Transverse colon (tissue), 4 donors: Measurements from ENCODE around the gene GPR55. TPM values are rescaled to one million over a fixed set of nuclear protein-coding genes. Genes with fewer than 3 reads are reported as not detected.

Experiments
- DNase-seq: peaks from one replicate; pipeline ENCODE4 v3.0.0-alpha.2; 2019
- H3K27ac ChIP-seq, 4 donors: fragments of 200-600 bp; sonication (generic); 2 replicates each; pipeline ENCODE4 v1.5.1; 2016 to 2018; ENCODE audit warnings: inconsistent platforms in 4 of 4
- H3K27me3 ChIP-seq: fragments of 200-600 bp; sonication (generic); 2 replicates; pipeline ENCODE4 v1.5.1; 2017; ENCODE audit warnings: inconsistent platforms
- H3K36me3 ChIP-seq, 4 donors: fragments of 200-600 bp; sonication (generic); 2 replicates each; pipeline ENCODE4 v1.5.1; 2017 to 2019; ENCODE audit warnings: inconsistent platforms in 4 of 4
- H3K4me1 ChIP-seq, 4 donors: fragments of 200-600 bp; sonication (generic); 2 replicates each; pipeline ENCODE4 v1.5.1; 2017 to 2020; ENCODE audit warnings: inconsistent platforms in 4 of 4
- H3K4me3 ChIP-seq, 4 donors: fragments of 200-600 bp; sonication (generic); 1 replicate in 1 of 4; 2 replicates in 3 of 4; pipeline versions ENCODE4 v1.5.1 to v1.6.1; 2017 to 2019; ENCODE audit warnings: inconsistent platforms in 4 of 4
- H3K9me3 ChIP-seq, 2 donors: fragments of 200-600 bp; sonication (generic); 2 replicates each; pipeline ENCODE4 v1.5.1; 2017 to 2019; ENCODE audit warnings: inconsistent platforms in 2 of 2
- EP300 ChIP-seq: sonication (generic); formaldehyde crosslinking; IDR thresholded peaks from one replicate; pipeline ENCODE4 v1.6.1; 2017; ENCODE audit warnings: antibody characterized with exemption, low read depth
- POLR2A ChIP-seq: fragments of 450-650 bp; IDR thresholded peaks from one replicate; pipeline ENCODE4 v1.6.1; 2016; ENCODE audit warnings: antibody characterized with exemption, mild to moderate bottlenecking, moderate library complexity
- POLR2AphosphoS5 ChIP-seq, 3 donors: sonication (generic); formaldehyde crosslinking; IDR thresholded peaks; one replicate each; pipeline ENCODE4 v1.6.1; 2016; ENCODE audit warnings: antibody characterized with exemption in 3 of 3
- WGBS, 2 donors: methylation state at CpG; one replicate each; pipeline ENCODE4 v1.1.5; 2018; ENCODE audit warnings: low coverage in 1 of 2; 5-methylcytosine and 5-hydroxymethylcytosine counted together
- in situ Hi-C, 4 donors: fragments of 200-750 bp; cut with MboI; loops; one replicate each; pipeline versions ENCODE4 v1.15.0 to v1.15.1; 2017; ENCODE audit warnings: low sequenced_read_pairs in 3 of 4, low pct_ligation_motif_present in 1 of 4, low pct_unique_long_range_greater_than_20kb in 1 of 4
- intact Hi-C: fragments of 100-400 bp; cut with DNase I; formaldehyde crosslinking; loops from one replicate; pipeline ENCODE4 v1.15.1; 2023; ENCODE audit warnings: low total_unique reads
- total RNA-seq, 4 donors: library from RNA; depleted of rRNA; stranded (reverse); fragments of >200 nt; gene quantifications; one replicate each; pipeline ENCODE4 v1.1.0, GENCODE V29; 2016
- TF ChIP-seq, protein P1 (sequence below), 5 experiments: fragments of 200-600 bp in 3 of 5; fragments of 450-650 bp in 2 of 5; sonication (generic) in 3 of 5; IDR thresholded peaks; 1 replicate in 2 of 5; 2 replicates in 3 of 5; pipeline ENCODE4 v1.5.1; 2016 to 2017; ENCODE audit warnings: antibody characterized with exemption in 5 of 5, inconsistent platforms in 3 of 5, mild to moderate bottlenecking in 2 of 5, moderate library complexity in 1 of 5

The GPR55 gene
- total RNA-seq, 4 donors from 2014 or later: 0.40 to 16.1 (median 2.0) TPM

DNA sequence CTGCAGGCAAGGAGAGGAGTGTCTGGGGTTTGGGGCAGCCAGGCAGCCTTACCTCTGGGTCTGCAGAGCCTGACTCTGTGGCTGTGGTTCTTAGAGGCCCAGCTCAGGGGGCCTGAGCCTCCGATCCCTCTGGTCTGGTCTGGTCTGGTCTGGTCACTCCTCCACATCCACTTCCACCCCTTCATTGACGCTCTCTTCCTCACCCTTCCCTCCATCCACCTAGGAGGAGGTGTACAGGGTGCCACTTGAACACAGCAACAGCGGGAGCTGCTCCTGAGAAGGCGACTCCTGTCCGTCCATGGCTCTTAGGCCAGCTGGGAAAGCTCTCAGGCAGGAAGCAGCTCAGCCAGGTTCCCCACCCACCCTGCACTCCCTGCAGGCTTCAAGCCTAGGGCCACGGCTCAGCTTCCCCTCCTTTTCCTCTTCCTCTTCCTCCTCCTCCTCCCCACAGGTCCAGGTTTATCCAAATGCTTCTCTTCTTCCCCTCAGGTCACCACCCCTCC is 16.9 kb downstream of the GPR55 start:
- no peaks in the 10 kb centered on the region for H3K36me3 ChIP-seq
- H3K27me3 ChIP-seq: no peaks in the 10 kb centered on the region
- 82% methylated on average over 6 of the region's 6 CpGs; no CpG with 5 or more reads in 1 of the 2 donors for WGBS, 2 donors
- in situ Hi-C loops: loop anchor here in 2 of 4 donors (5.0 to 10.0 kb wide), 3 partner anchors 46 to 77 kb away; partner anchors contain the start of gene ITM2C (in 1 of the 2)
- no peaks in the 10 kb centered on the region for H3K9me3 ChIP-seq
- H3K27ac ChIP-seq: peak overlapping the region in 1 of 4 donors; percentile 6
- TF ChIP-seq POLR2AphosphoS5 (IDR thresholded peaks at IDR 0.05): no peak
- TF ChIP-seq, protein P1, sequence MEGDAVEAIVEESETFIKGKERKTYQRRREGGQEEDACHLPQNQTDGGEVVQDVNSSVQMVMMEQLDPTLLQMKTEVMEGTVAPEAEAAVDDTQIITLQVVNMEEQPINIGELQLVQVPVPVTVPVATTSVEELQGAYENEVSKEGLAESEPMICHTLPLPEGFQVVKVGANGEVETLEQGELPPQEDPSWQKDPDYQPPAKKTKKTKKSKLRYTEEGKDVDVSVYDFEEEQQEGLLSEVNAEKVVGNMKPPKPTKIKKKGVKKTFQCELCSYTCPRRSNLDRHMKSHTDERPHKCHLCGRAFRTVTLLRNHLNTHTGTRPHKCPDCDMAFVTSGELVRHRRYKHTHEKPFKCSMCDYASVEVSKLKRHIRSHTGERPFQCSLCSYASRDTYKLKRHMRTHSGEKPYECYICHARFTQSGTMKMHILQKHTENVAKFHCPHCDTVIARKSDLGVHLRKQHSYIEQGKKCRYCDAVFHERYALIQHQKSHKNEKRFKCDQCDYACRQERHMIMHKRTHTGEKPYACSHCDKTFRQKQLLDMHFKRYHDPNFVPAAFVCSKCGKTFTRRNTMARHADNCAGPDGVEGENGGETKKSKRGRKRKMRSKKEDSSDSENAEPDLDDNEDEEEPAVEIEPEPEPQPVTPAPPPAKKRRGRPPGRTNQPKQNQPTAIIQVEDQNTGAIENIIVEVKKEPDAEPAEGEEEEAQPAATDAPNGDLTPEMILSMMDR (IDR thresholded peaks at IDR 0.05): no peak
- no peak for TF ChIP-seq POLR2A
- TF ChIP-seq EP300: no peak
- intact Hi-C loops: no loop called here
- no peak overlapping the region for H3K4me3 ChIP-seq
- DNase-seq: no peak
- peaks cover 0 to 17% (median 2%) of the 10 kb centered on the region in 4 donors for H3K4me1 ChIP-seq

GRCh38 chr2:230907361-230908091 is 17.5 kb downstream of the GPR55 start:
- in situ Hi-C loops (loop anchor here in 2 of 4 donors (5.0 to 10.0 kb wide), 3 partner anchors 45 to 77 kb away; partner anchors contain the start of gene ITM2C (in 1 of the 2)), intact Hi-C loops (no loop called here)
- H3K4me1 ChIP-seq: peaks cover 0 to 14% (median 0%) of the 10 kb centered on the region in 4 donors
- H3K27ac ChIP-seq: no peak overlapping the region
- no peaks in the 10 kb centered on the region for H3K36me3 ChIP-seq
- no peak for DNase-seq
- no peaks in the 10 kb centered on the region for H3K9me3 ChIP-seq
- H3K27me3 ChIP-seq: no peaks in the 10 kb centered on the region
- 96 to 100% methylated on average over 2 to 16 of the region's 16 CpGs for WGBS, 2 donors
- no peak overlapping the region for H3K4me3 ChIP-seq
- no peak for TF ChIP-seq EP300
- TF ChIP-seq, protein P1 (IDR thresholded peaks at IDR 0.05): no peak
- TF ChIP-seq POLR2A: no peak
- TF ChIP-seq POLR2AphosphoS5 (IDR thresholded peaks at IDR 0.05): no peak

DNA sequence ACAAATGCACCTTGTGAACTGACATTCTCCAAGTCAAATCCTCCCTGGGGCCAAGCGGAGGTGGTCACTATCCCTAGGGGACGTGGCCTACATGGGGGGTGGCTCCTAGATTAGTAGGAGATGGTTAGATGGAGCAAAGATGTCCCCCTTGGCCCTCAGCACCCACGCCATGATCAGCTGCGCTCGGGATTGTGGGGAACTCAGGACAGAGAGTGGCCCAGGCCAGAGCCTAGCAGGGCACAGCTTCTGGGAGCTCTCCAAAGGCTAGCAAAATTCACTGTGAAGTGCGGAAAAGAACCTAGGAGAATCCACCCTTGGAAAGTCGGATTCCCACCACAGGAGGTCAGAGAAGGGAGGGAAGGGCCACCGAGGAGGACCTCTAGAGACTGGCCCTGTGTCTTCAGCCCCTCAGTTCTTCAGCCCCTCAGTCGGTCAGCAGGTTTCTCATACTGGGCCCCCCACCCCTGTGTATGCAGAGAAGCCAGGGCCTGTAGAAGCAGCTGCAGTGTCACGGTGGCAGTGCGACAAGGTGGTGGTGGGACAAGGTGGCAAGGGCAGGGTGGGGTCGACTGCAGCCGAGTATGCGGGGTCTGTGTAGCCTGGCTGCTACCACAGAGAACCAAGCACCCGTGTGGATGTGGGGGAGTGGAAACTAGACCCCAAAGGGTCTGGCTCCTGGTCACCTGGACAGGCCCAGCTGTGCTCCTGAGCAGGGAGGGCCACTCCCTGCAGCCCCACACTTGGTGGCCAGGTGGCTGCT is 18.4 kb downstream of the GPR55 start:
- H3K9me3 ChIP-seq: no peaks in the 10 kb centered on the region
- no peaks in the 10 kb centered on the region for H3K36me3 ChIP-seq
- in situ Hi-C loops (loop anchor here in 2 of 4 donors (5.0 to 10.0 kb wide), 3 partner anchors 44 to 78 kb away; partner anchors contain the start of gene ITM2C (in 1 of the 2)), intact Hi-C loops (no loop called here)
- WGBS, 2 donors: 95 to 100% methylated on average over 1 to 15 of the region's 15 CpGs
- H3K27ac ChIP-seq: no peak overlapping the region
- TF ChIP-seq POLR2AphosphoS5 (IDR thresholded peaks at IDR 0.05): no peak
- no peak for TF ChIP-seq EP300
- TF ChIP-seq POLR2A: no peak
- TF ChIP-seq, protein P1 (IDR thresholded peaks at IDR 0.05): no peak
- no peaks in the 10 kb centered on the region for H3K27me3 ChIP-seq
- H3K4me1 ChIP-seq: peaks cover 0 to 14% (median 0%) of the 10 kb centered on the region in 4 donors
- DNase-seq: no peak
- H3K4me3 ChIP-seq: no peak overlapping the region
